ENCODE measurements around the gene FSTL4.

The FSTL4 gene

DNA sequence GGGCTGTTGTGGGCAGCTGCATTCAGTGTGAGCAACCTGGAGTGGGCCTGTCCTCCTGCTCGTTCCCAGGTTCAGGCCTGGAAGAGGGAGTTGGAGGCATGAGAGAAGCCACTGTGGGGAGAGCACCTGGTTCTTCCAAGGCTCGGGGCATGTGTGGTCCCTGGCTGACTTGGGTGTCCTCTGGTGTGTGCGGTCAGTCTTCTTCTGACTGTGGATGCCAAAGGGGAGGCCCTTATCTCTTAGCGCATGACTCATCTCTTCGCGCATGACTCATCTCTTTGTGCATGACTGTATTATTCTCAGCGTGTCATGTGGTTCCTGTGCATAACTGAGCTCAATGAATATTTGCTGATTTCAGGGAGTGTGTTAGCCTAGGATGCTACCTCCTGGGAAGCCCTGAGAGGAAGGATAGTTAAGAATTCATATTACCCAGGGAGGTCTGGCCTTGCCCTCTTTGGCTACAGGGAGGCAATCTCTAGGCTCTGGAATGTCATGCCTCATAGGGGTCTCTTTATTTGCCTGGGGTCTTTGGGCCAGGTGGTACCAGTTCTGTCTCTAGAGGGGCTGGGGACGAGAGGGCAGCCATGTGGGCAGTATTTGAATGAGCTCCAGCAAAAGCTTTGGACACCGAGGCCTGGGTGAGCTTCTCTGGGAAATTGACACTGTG is 371.8 kb downstream of the FSTL4 start:
- Histone ChIP-seq H3K4me3 (ENCODE audit: low read length) (no peak overlapping the region), H3K36me3 (ENCODE audit: control insufficient read depth, insufficient read depth, low read length) (no peaks in the 10 kb centered on the region), H3K27ac (ENCODE audit: low read length) (no peak overlapping the region), H3K4me1 (ENCODE audit: control insufficient read depth, insufficient read depth, low read length) (no peaks in the 10 kb centered on the region), H3K27me3 (ENCODE audit: control insufficient read depth, insufficient read depth, low read length) (no peaks in the 10 kb centered on the region), H3K9me3 (ENCODE audit: control insufficient read depth, insufficient read depth, low read length) (no peaks in the 10 kb centered on the region)
- no peak for DNase-seq (ENCODE audit: low read depth, low spot score)
- WGBS (ENCODE audit: insufficient coverage, insufficient read length): no CpG with 5 or more reads among the region's 9 CpGs

DNA sequence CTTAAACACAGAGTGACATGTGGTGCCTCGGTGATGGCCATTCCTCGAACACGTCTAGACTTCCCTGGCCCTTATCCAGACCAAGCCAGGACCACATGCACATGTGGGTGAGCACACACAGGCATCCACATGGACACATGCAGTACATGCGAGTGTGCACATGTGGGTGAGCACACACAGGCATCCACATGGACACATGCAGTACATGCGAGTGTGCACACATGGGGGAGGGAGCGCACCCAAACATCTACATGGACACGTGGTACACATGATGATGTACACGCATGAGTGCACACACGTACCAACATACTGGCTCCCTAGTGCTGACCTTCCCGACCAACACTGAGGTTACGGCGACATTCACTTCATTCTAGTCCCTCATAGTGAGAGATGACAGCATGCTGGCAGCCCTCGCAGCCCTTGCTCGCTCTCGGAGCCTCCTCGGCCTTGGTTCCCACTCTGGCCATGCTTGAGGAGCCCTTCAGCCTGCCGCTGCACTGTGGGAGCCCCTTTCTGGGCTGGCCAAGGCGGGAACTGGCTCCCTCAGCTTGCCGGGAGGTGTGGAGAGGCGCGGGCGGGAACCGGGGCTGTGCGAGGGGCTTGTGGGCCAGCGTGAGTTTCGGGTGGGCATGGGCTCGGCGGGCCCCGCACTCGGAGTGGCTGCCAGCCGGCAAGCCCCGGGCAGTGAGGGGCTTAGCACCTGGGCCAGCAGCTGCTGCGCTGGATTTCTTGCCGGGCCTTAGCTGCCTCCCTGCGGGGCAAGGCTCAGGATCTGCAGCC is 373.7 kb downstream of the FSTL4 start:
- Histone ChIP-seq H3K27me3 (ENCODE audit: control insufficient read depth, insufficient read depth, low read length) (no peaks in the 10 kb centered on the region), H3K9me3 (ENCODE audit: control insufficient read depth, insufficient read depth, low read length) (no peaks in the 10 kb centered on the region), H3K4me1 (ENCODE audit: control insufficient read depth, insufficient read depth, low read length) (no peaks in the 10 kb centered on the region), H3K27ac (ENCODE audit: low read length) (no peak overlapping the region), H3K36me3 (ENCODE audit: control insufficient read depth, insufficient read depth, low read length) (no peaks in the 10 kb centered on the region), H3K4me3 (ENCODE audit: low read length) (no peak overlapping the region)
- no peak for DNase-seq (ENCODE audit: low read depth, low spot score)
- WGBS (ENCODE audit: insufficient coverage, insufficient read length): no CpG with 5 or more reads among the region's 35 CpGs

DNA sequence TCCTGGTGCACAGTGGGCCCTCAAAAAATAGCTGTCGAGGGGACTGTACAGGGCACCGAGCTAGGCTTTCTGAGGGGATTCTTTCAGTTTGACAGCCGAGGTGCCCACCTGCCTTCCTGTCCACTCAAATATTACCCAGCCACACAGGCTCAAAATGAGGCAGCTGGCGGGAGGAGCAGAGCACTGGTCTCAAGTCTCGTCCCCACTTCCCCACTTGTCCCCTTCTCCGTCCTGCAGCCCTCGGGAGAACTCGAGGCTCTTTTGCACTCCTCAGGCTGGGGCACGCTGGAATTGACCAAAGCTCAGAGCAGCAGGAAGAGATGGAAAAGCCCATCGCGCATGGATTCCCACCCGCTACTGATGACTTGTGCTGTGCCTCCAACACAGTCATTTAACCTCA is 375.4 kb downstream of the FSTL4 start:
- no peaks in the 10 kb centered on the region for H3K9me3 ChIP-seq (ENCODE audit: control insufficient read depth, insufficient read depth, low read length)
- no peaks in the 10 kb centered on the region for H3K27me3 ChIP-seq (ENCODE audit: control insufficient read depth, insufficient read depth, low read length)
- DNase-seq (ENCODE audit: low read depth, low spot score): no peak
- no peak overlapping the region for H3K27ac ChIP-seq (ENCODE audit: low read length)
- H3K36me3 ChIP-seq (ENCODE audit: control insufficient read depth, insufficient read depth, low read length): no peaks in the 10 kb centered on the region
- no peaks in the 10 kb centered on the region for H3K4me1 ChIP-seq (ENCODE audit: control insufficient read depth, insufficient read depth, low read length)
- H3K4me3 ChIP-seq (ENCODE audit: low read length): no peak overlapping the region
- no CpG with 5 or more reads among the region's 12 CpGs for WGBS (ENCODE audit: insufficient coverage, insufficient read length)

DNA sequence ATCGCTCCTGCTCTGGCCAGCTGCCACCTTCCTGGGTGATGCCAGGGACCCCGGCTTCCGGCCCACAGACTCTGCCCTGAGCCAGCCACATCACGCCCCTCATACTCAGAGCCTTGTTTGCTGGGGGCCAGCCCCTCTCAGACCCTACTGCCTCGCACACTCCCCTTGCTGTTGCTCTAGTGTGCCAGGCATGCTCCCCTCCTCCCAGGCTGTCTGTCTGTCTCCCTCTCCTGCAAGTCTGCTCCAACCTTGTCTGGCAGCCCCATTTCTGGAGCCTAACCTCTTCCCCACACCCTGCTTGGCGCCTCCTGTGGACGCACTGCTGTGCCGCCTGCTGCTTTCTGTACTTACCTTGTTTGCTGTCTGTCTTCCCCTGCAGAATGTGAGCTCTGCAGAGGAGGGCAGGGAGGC is 375.8 kb downstream of the FSTL4 start:
- no peaks in the 10 kb centered on the region for H3K4me1 ChIP-seq (ENCODE audit: control insufficient read depth, insufficient read depth, low read length)
- no peak for DNase-seq (ENCODE audit: low read depth, low spot score)
- H3K27ac ChIP-seq (ENCODE audit: low read length): no peak overlapping the region
- no peaks in the 10 kb centered on the region for H3K9me3 ChIP-seq (ENCODE audit: control insufficient read depth, insufficient read depth, low read length)
- WGBS (ENCODE audit: insufficient coverage, insufficient read length): no CpG with 5 or more reads among the region's 8 CpGs
- H3K4me3 ChIP-seq (ENCODE audit: low read length): no peak overlapping the region
- H3K27me3 ChIP-seq (ENCODE audit: control insufficient read depth, insufficient read depth, low read length): no peaks in the 10 kb centered on the region
- H3K36me3 ChIP-seq (ENCODE audit: control insufficient read depth, insufficient read depth, low read length): no peaks in the 10 kb centered on the region

DNA sequence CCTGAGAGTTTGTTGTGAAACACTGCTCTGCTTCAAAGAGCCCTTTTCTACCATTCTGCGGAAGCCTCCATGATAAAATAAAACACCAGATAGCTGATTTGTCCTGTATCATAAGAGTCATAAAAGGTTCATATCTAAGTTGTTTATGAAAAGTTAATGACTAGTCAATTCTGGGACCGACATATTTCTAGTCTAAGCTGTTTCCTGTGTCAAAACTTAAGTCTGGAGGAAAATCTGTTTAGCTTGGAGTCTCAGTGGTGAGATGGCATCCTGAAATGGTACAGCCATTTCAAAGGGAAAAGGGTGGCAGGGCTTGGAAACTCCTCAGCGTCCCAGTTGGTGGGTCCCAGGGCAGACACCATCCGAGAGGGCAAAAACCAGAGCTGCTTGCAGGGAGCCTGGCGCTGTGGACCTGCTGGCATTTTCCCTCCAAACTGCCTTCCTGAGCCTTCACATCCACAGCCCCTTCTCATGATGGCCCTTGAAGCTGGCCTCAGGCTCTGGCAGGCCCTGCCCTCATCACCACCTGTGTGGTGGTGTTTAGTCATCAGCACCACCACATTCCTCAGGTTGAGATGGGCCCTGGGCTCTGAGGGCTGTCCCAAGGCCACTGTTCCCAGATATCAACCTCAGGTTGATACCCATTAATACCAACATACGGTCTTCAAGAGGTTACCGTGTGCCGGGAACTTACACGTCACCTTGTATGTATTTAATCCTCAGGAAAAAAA is 376.5 kb downstream of the FSTL4 start:
- H3K4me3 ChIP-seq (ENCODE audit: low read length): no peak overlapping the region
- no peaks in the 10 kb centered on the region for H3K27me3 ChIP-seq (ENCODE audit: control insufficient read depth, insufficient read depth, low read length)
- H3K36me3 ChIP-seq (ENCODE audit: control insufficient read depth, insufficient read depth, low read length): no peaks in the 10 kb centered on the region
- H3K27ac ChIP-seq (ENCODE audit: low read length): no peak overlapping the region
- DNase-seq (ENCODE audit: low read depth, low spot score): no peak
- H3K4me1 ChIP-seq (ENCODE audit: control insufficient read depth, insufficient read depth, low read length): no peaks in the 10 kb centered on the region
- WGBS (ENCODE audit: insufficient coverage, insufficient read length): no CpG with 5 or more reads among the region's 9 CpGs
- H3K9me3 ChIP-seq (ENCODE audit: control insufficient read depth, insufficient read depth, low read length): no peaks in the 10 kb centered on the region

DNA sequence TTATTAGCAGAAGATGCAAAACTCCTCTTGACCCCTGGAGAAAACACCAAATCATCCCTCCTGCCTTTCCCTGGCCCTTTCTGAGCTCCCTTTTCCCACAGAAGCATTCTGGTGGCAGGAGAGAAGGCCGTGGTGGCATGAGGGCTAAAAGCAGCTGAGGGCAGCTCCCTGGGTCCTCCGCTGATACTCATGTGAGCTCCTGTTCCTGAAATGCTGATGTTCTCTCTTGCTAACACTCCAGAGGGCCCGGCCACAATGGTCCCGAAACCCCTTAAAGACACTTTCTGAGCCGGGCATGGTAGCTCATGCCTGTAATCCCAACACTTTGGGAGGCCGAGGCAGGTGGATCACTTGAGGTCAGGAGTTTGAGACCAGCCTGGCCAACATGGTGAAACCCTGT is 377.4 kb downstream of the FSTL4 start:
- no peaks in the 10 kb centered on the region for H3K4me1 ChIP-seq (ENCODE audit: control insufficient read depth, insufficient read depth, low read length)
- no CpG with 5 or more reads among the region's 6 CpGs for WGBS (ENCODE audit: insufficient coverage, insufficient read length)
- DNase-seq (ENCODE audit: low read depth, low spot score): no peak

DNA sequence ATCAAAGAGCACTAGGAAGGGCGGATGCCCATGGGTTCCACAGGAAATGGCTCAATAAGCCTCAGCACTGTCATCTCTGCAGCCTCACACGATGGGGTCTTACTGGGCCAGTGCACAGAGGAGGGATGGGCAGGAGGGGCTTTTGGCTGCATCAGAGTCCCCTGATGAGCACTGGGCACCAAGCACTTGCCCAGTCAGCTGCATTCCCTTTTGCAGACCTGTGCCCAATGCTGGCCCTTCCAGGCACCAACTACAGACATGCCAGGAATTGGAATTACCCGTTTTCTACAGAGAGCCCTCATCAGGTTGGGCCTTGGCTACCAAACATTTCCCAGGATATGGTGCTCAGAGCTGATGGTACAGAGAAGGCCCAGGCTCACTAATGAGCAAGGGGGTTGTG is 378.1 kb downstream of the FSTL4 start:
- no CpG with 5 or more reads among the region's 3 CpGs for WGBS (ENCODE audit: insufficient coverage, insufficient read length)
- no peak overlapping the region for H3K27ac ChIP-seq (ENCODE audit: low read length)

More for the DNA sequence above, 377.4 kb downstream of the FSTL4 start:
- H3K4me3 ChIP-seq (ENCODE audit: low read length): no peak overlapping the region
- H3K9me3 ChIP-seq (ENCODE audit: control insufficient read depth, insufficient read depth, low read length): no peaks in the 10 kb centered on the region
- no peak overlapping the region for H3K27ac ChIP-seq (ENCODE audit: low read length)
- H3K36me3 ChIP-seq (ENCODE audit: control insufficient read depth, insufficient read depth, low read length): no peaks in the 10 kb centered on the region
- no peaks in the 10 kb centered on the region for H3K27me3 ChIP-seq (ENCODE audit: control insufficient read depth, insufficient read depth, low read length)

DNA sequence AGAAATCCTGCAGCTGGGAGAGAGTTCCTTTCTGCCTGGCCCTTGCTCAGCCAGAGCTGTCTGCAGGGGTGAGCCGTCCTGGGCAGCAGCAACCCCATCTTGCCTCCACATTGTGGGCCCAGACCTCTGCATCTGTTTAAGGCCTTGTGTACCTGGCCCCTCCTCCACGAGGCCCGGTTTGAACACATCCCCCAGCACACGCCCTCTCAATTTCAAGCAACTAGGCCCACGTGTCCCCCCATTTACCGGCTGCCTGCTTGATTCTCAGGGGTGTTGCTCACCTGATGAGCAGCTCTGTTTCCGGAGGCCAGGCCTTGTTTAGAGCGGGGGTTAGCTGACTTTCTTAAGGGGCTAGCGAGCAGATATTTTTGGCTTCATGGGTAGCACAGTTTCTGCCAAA is 378.7 kb downstream of the FSTL4 start:
- Histone ChIP-seq H3K27ac (ENCODE audit: low read length) (no peak overlapping the region), H3K4me3 (ENCODE audit: low read length) (no peak overlapping the region)
- no CpG with 5 or more reads among the region's 9 CpGs for WGBS (ENCODE audit: insufficient coverage, insufficient read length)

More for the DNA sequence above, 378.1 kb downstream of the FSTL4 start:
- no peaks in the 10 kb centered on the region for H3K4me1 ChIP-seq (ENCODE audit: control insufficient read depth, insufficient read depth, low read length)
- no peak overlapping the region for H3K4me3 ChIP-seq (ENCODE audit: low read length)
- no peaks in the 10 kb centered on the region for H3K27me3 ChIP-seq (ENCODE audit: control insufficient read depth, insufficient read depth, low read length)
- no peaks in the 10 kb centered on the region for H3K36me3 ChIP-seq (ENCODE audit: control insufficient read depth, insufficient read depth, low read length)
- DNase-seq (ENCODE audit: low read depth, low spot score): no peak
- H3K9me3 ChIP-seq (ENCODE audit: control insufficient read depth, insufficient read depth, low read length): no peaks in the 10 kb centered on the region

DNA sequence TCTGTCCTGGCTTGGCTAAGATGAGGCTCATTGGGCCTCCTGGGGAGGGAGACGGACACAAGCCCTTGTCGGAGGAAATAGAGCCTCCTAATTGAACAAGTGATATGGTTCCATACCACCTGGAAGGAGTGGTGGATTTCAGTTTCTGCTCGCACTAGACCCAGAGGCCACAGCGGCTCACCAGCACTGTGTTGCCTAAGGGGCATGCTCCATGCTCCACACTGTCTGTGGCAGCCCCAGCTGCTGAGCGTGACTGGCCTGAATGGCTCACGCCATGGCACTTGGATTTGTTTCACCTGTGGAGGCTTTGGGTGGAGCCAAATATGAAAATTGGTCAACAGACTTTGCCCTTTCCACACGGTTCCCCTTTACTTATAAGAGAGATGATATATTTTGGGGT is 379.4 kb downstream of the FSTL4 start:
- WGBS (ENCODE audit: insufficient coverage, insufficient read length): no CpG with 5 or more reads among the region's 7 CpGs
- no peaks in the 10 kb centered on the region for H3K4me1 ChIP-seq (ENCODE audit: control insufficient read depth, insufficient read depth, low read length)
- no peak overlapping the region for H3K4me3 ChIP-seq (ENCODE audit: low read length)
- no peaks in the 10 kb centered on the region for H3K36me3 ChIP-seq (ENCODE audit: control insufficient read depth, insufficient read depth, low read length)
- no peaks in the 10 kb centered on the region for H3K27me3 ChIP-seq (ENCODE audit: control insufficient read depth, insufficient read depth, low read length)
- H3K9me3 ChIP-seq (ENCODE audit: control insufficient read depth, insufficient read depth, low read length): no peaks in the 10 kb centered on the region
- no peak for DNase-seq (ENCODE audit: low read depth, low spot score)
- no peak overlapping the region for H3K27ac ChIP-seq (ENCODE audit: low read length)

More for the DNA sequence above, 378.7 kb downstream of the FSTL4 start:
- Histone ChIP-seq H3K9me3 (ENCODE audit: control insufficient read depth, insufficient read depth, low read length) (no peaks in the 10 kb centered on the region), H3K36me3 (ENCODE audit: control insufficient read depth, insufficient read depth, low read length) (no peaks in the 10 kb centered on the region), H3K4me1 (ENCODE audit: control insufficient read depth, insufficient read depth, low read length) (no peaks in the 10 kb centered on the region), H3K27me3 (ENCODE audit: control insufficient read depth, insufficient read depth, low read length) (no peaks in the 10 kb centered on the region)
- no peak for DNase-seq (ENCODE audit: low read depth, low spot score)

DNA sequence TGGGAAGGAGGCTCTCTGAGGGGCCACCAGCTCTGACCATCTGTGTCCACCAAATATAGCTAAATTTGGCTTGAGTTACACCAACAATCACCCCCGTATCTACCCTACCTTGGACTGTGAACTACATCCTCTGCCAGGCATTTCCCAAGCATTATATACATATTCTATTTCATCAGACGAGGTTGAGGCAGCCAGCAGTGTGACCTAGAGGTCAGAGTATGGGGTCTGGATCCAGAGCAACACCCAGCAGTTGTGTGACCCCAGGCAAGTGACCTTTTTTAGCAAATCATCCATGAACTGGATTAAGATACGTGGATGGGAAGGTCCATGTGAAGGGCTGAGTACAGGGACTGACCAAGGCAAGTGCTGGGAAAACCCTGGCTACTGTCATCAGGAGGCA is 379.9 kb downstream of the FSTL4 start:
- Histone ChIP-seq H3K27me3 (ENCODE audit: control insufficient read depth, insufficient read depth, low read length) (no peaks in the 10 kb centered on the region), H3K27ac (ENCODE audit: low read length) (no peak overlapping the region), H3K4me3 (ENCODE audit: low read length) (no peak overlapping the region), H3K9me3 (ENCODE audit: control insufficient read depth, insufficient read depth, low read length) (no peaks in the 10 kb centered on the region), H3K4me1 (ENCODE audit: control insufficient read depth, insufficient read depth, low read length) (no peaks in the 10 kb centered on the region), H3K36me3 (ENCODE audit: control insufficient read depth, insufficient read depth, low read length) (no peaks in the 10 kb centered on the region)
- no peak for DNase-seq (ENCODE audit: low read depth, low spot score)
- no CpG with 5 or more reads among the region's 3 CpGs for WGBS (ENCODE audit: insufficient coverage, insufficient read length)
